SK-N-SH (cell line): ENCODE measurements around the gene BARHL2. TPM values are rescaled to one million over a fixed set of nuclear protein-coding genes. Genes with fewer than 3 reads are reported as not detected.

Experiments
- CTCF ChIA-PET: fragments of 300-600, 350-600 bp; formaldehyde crosslinking; extraction: SDS; loops from one replicate; lab custom pipeline; 2021; lab: Yijun Ruan, JAX
- POLR2A ChIA-PET: fragments of 350-600 bp; sonication (Branson Sonifier 250); formaldehyde crosslinking; extraction: SDS; loops from one replicate; lab custom pipeline; 2020; ENCODE audit warnings: antibody characterized with exemption, inconsistent platforms; lab: Yijun Ruan, JAX
- DNase-seq: peaks from one replicate; pipeline ENCODE4 v3.0.0; 2012
- H2AFZ ChIP-seq: fragments of 200-600 bp; sonication (generic); 2 replicates; pipeline ENCODE4 v1.8.1; 2016; ENCODE audit warnings: antibody characterized with exemption, mild to moderate bottlenecking, low read depth
- H3F3A ChIP-seq: fragments of 200-600 bp; sonication (generic); replicated peaks from 2 replicates; pipeline ENCODE3; 2016; ENCODE audit warnings: antibody characterized with exemption, mild to moderate bottlenecking; ENCODE audit not compliant: insufficient read depth
- H3K27ac ChIP-seq, 2 experiments: fragments of 200-500 bp in 1 of 2; fragments of 200-600 bp in 1 of 2; sonication (Bioruptor generic) in 1 of 2; sonication (generic), shearing (Covaris generic) in 1 of 2; 2 replicates each; pipeline versions ENCODE4 v1.5.1 to v1.6.1; 2014 to 2016; ENCODE audit warnings: low read depth in 2 of 2, inconsistent platforms in 1 of 2, low read length in 1 of 2, mild to moderate bottlenecking in 1 of 2, mixed read lengths in 1 of 2
- H3K27me3 ChIP-seq: fragments of 200-600 bp; sonication (generic), shearing (Covaris generic); 2 replicates; pipeline ENCODE4 v1.6.1; 2016; ENCODE audit warnings: mixed run types; ENCODE audit not compliant: insufficient read depth
- H3K36me3 ChIP-seq, 2 experiments: fragments of 200-500 bp in 1 of 2; fragments of 200-600 bp in 1 of 2; sonication (Bioruptor generic) in 1 of 2; sonication (generic) in 1 of 2; replicated peaks in 1 of 2; 2 replicates each; pipeline versions ENCODE3 to v1.5.1; 2014 to 2016; ENCODE audit warnings: low read length in 1 of 2, mild to moderate bottlenecking in 1 of 2; ENCODE audit not compliant: insufficient read depth in 2 of 2, control insufficient read depth in 1 of 2
- H3K4me1 ChIP-seq, 2 experiments: fragments of 200-500 bp in 1 of 2; fragments of 200-600 bp in 1 of 2; sonication (Bioruptor generic) in 1 of 2; sonication (generic), shearing (Covaris generic) in 1 of 2; 2 replicates each; pipeline versions ENCODE4 v1.5.1 to v1.6.1; 2014 to 2016; ENCODE audit warnings: low read depth in 1 of 2, low read length in 1 of 2, mixed run types in 1 of 2; ENCODE audit not compliant: insufficient read depth in 2 of 2, control insufficient read depth in 1 of 2
- H3K4me2 ChIP-seq: fragments of 200-600 bp; sonication (generic), shearing (Covaris generic); 2 replicates; pipeline ENCODE4 v1.6.1; 2017; ENCODE audit warnings: mixed run types
- H3K4me3 ChIP-seq, 2 experiments: fragments of 200-500 bp in 1 of 2; fragments of 200-600 bp in 1 of 2; sonication (Bioruptor generic) in 1 of 2; sonication (generic), shearing (Covaris generic) in 1 of 2; 2 replicates each; pipeline versions ENCODE4 v1.5.1 to v1.8.1; 2014 to 2016; ENCODE audit warnings: low read depth in 2 of 2, inconsistent platforms in 1 of 2, low read length in 1 of 2, mild to moderate bottlenecking in 1 of 2, mixed read lengths in 1 of 2, moderate library complexity in 1 of 2
- H3K79me2 ChIP-seq: fragments of 200-600 bp; sonication (generic); 2 replicates; pipeline ENCODE4 v1.8.1; 2017; ENCODE audit warnings: mild to moderate bottlenecking; ENCODE audit not compliant: insufficient read depth
- H3K9ac ChIP-seq: fragments of 200-600 bp; sonication (generic); 2 replicates; pipeline ENCODE4 v1.6.1; 2017; ENCODE audit warnings: mixed run types
- H3K9me2 ChIP-seq: fragments of 200-600 bp; sonication (generic); 2 replicates; pipeline ENCODE4 v1.6.1; 2017; ENCODE audit warnings: mixed run types
- H3K9me3 ChIP-seq: fragments of 200-600 bp; sonication (generic); 2 replicates; pipeline ENCODE4 v1.6.1; 2017; ENCODE audit warnings: mixed run types, mild to moderate bottlenecking, moderate library complexity
- H4K20me1 ChIP-seq: fragments of 200-600 bp; sonication (generic); 2 replicates; pipeline ENCODE4 v1.6.1; 2017; ENCODE audit warnings: mild to moderate bottlenecking, mixed run types; ENCODE audit not compliant: insufficient read depth
- CHD2 ChIP-seq: fragments of 150-350 bp; IDR thresholded peaks from 2 replicates; pipeline ENCODE4 v1.6.1; 2018; ENCODE audit warnings: low read length; ENCODE audit not compliant: partially characterized antibody
- CTCF ChIP-seq: fragments of 200-600 bp; sonication (generic); IDR thresholded peaks from 2 replicates; pipeline ENCODE4 v1.6.1; 2017; ENCODE audit warnings: antibody characterized with exemption, mild to moderate bottlenecking, moderate library complexity
- ELF1 ChIP-seq: IDR thresholded peaks from 2 replicates; pipeline ENCODE4 v1.4.0; 2012
- EZH2phosphoT487 ChIP-seq: fragments of 200-600 bp; sonication (generic); IDR thresholded peaks from 2 replicates; pipeline ENCODE4 v1.6.1; 2017; ENCODE audit warnings: low read depth, mixed run types, mild to moderate bottlenecking, antibody characterized with exemption, moderate library complexity, borderline replicate concordance
- FOSL2 ChIP-seq: IDR thresholded peaks from 2 replicates; pipeline ENCODE4 v1.4.0; 2012; ENCODE audit warnings: low read depth, mild to moderate bottlenecking, moderate library complexity, borderline replicate concordance
- FOXJ3 ChIP-seq: sonication (generic); formaldehyde crosslinking; IDR thresholded peaks from 2 replicates; pipeline ENCODE4 v1.5.1; 2020; ENCODE audit warnings: mild to moderate bottlenecking, missing genetic modification reagents
- FOXM1 ChIP-seq: IDR thresholded peaks from 2 replicates; pipeline ENCODE4 v1.4.0; 2012; ENCODE audit warnings: low read depth, mild to moderate bottlenecking
- GABPA ChIP-seq: IDR thresholded peaks from 2 replicates; pipeline ENCODE4 v1.4.0; 2012; ENCODE audit warnings: low read depth, mild to moderate bottlenecking
- GATA2 ChIP-seq: sonication (generic); formaldehyde crosslinking; IDR thresholded peaks from 2 replicates; pipeline ENCODE4 v1.5.0; 2020; ENCODE audit warnings: mild to moderate bottlenecking, missing genetic modification reagents
- MAX ChIP-seq: IDR thresholded peaks from 2 replicates; pipeline ENCODE4 v1.4.0; 2012; ENCODE audit warnings: low read depth
- MXI1 ChIP-seq: IDR thresholded peaks from 2 replicates; pipeline ENCODE4 v1.6.1; 2012; ENCODE audit warnings: mild to moderate bottlenecking, low read depth, low read length, improper control_type of control experiment
- NFIC ChIP-seq: IDR thresholded peaks from 2 replicates; pipeline ENCODE4 v1.4.0; 2012; ENCODE audit warnings: borderline replicate concordance
- NRF1 ChIP-seq: IDR thresholded peaks from 2 replicates; pipeline ENCODE4 v1.6.1; 2012; ENCODE audit warnings: low read depth, mild to moderate bottlenecking, low read length
- POLR2AphosphoS5 ChIP-seq: IDR thresholded peaks from 2 replicates; pipeline ENCODE4 v1.6.1; 2012; ENCODE audit warnings: low read depth, low read length
- RXRA ChIP-seq: IDR thresholded peaks from 2 replicates; pipeline ENCODE4 v1.4.0; 2012; ENCODE audit warnings: low read depth, mild to moderate bottlenecking, borderline replicate concordance
- SIN3A ChIP-seq: IDR thresholded peaks from 2 replicates; pipeline ENCODE4 v1.6.1; 2012; ENCODE audit warnings: low read depth, mild to moderate bottlenecking, low read length, moderate library complexity, borderline replicate concordance
- TCF12 ChIP-seq: IDR thresholded peaks from 2 replicates; pipeline ENCODE4 v1.4.0; 2012
- TEAD4 ChIP-seq: IDR thresholded peaks from 2 replicates; pipeline ENCODE4 v1.4.0; 2012; ENCODE audit warnings: mild to moderate bottlenecking, borderline replicate concordance; ENCODE audit not compliant: insufficient read depth
- USF2 ChIP-seq: fragments of 150-350 bp; IDR thresholded peaks from 2 replicates; pipeline ENCODE4 v1.6.1; 2017; ENCODE audit warnings: antibody characterized with exemption, low read length, low read depth, borderline replicate concordance
- ZBTB33 ChIP-seq: IDR thresholded peaks from 2 replicates; pipeline ENCODE4 v1.4.0; 2012; ENCODE audit warnings: low read depth, borderline replicate concordance
- WGBS: methylation state at CpG from one replicate; pipeline ENCODE4 v1.1.6; 2017; ENCODE audit warnings: low lambda C conversion rate; 5-methylcytosine and 5-hydroxymethylcytosine counted together
- polyA plus RNA-seq, 3 experiments: library from polyadenylated mRNA; depleted of rRNA; stranded (reverse); fragments of >200 nt; gene quantifications; 2 replicates each; pipeline ENCODE4 v1.2.3, GENCODE V29; 2012

The BARHL2 gene
- polyA plus RNA-seq, 1 of the 3 experiments (the other 2 are of a cell fraction), result not detected

- Histone ChIP-seq H3F3A (no peaks in the 10 kb centered on the region), H3K9ac (no peak overlapping the region), H3K36me3 (no peaks in the 10 kb centered on the region), H3K4me2 (no peak overlapping the region), H3K9me3 (no peaks in the 10 kb centered on the region), H3K27me3 (no peaks in the 10 kb centered on the region; the same call in 1 of the 2 replicates), H3K79me2 (no peaks in the 10 kb centered on the region), H2AFZ (no peak overlapping the region), H4K20me1 (no peaks in the 10 kb centered on the region), H3K27ac (no peak overlapping the region), H3K4me3 (no peak overlapping the region), H3K9me2 (no peaks in the 10 kb centered on the region), H3K4me1 (no peaks in the 10 kb centered on the region)
- WGBS, result 2% methylated on average over 3 of the region's 3 CpGs
- TF ChIP-seq GABPA (no peak), GATA2 (no peak), CTCF (no peak), TEAD4 (no peak), RXRA (no peak), SIN3A (no peak), FOXJ3 (no peak), NRF1 (no peak), MAX (no peak), FOSL2 (no peak), ELF1 (no peak), TCF12 (no peak), POLR2AphosphoS5 (no peak), USF2 (no peak), MXI1 (no peak), FOXM1 (no peak), ZBTB33 (no peak), NFIC (no peak), EZH2phosphoT487 (no peak), CHD2 (no peak)
- ChIA-PET POLR2A (no interaction called here), CTCF (no interaction called here)
- no peak for DNase-seq
Measured at GRCh38 chr1:90763506-90763905, 46.4 kb upstream of the BARHL2 start.
